Spleen (tissue), 7 donors: ENCODE data around the gene MYH14.

Experiments
- POLR2A ChIP-seq, 3 donors: fragments of 450-650 bp; IDR thresholded peaks; one replicate each; pipeline ENCODE4 v1.5.1; 2017; ENCODE audit warnings: antibody characterized with exemption in 3 of 3, mild to moderate bottlenecking in 1 of 3
- POLR2AphosphoS5 ChIP-seq, 3 donors: sonication (generic); formaldehyde crosslinking; IDR thresholded peaks; one replicate each; pipeline ENCODE4 v1.5.1; 2017; ENCODE audit warnings: antibody characterized with exemption in 3 of 3
- TF ChIP-seq, protein P1 (sequence below), 11 experiments: fragments of 200-600 bp in 7 of 11; fragments of 450-650 bp in 4 of 11; sonication (generic) in 4 of 11; IDR thresholded peaks in 8 of 11; conservative IDR thresholded peaks in 3 of 11; 1 replicate in 7 of 11; 2 replicates in 4 of 11; pipeline versions ENCODE4 v1.4.0 to v1.8.0; 2016 to 2021; ENCODE audit warnings: antibody characterized with exemption in 11 of 11, inconsistent platforms in 4 of 11, mild to moderate bottlenecking in 1 of 11
- donor health status: DM: no; HTN: no; CAD: no; lungs with moderate emphysema.
- donor health status: DM: no; HTN: no; CAD: no.
- donor health status: DM: no; HTN: no; CAD: no.

DNA sequence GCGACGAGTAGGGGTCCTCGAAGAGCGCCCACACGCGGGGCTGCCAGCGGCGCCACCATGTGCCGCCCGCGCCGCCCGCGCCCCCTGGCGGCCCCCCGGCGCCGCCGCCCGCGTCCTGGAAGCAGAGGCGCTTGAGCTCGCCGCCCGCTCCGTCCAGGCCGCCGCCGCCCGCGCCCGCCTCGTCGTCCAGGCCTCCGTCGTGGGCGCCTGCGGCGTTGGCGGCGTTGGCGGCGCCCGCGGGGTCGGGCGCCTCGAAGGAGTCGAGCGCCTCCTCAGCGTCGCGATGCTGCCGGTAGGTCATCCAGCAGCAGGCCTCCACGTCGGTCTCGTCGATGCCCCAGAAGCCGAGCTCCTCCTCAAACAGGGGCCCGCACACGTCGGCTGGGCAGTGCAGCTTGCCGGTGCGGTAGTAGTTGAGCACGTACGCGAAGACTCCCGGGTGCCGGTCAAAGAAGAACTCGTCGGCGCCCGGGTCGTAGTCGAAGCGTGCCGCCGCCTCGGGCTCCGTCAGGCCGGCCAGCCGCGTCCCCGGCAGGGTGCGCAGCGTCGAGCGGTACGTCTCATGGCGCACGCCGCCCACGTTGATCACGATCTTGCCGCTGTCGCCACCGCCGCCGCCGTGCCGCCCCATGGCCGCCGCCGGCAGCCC is 124.9 kb downstream of the MYH14 start:
- TF ChIP-seq, protein P1, sequence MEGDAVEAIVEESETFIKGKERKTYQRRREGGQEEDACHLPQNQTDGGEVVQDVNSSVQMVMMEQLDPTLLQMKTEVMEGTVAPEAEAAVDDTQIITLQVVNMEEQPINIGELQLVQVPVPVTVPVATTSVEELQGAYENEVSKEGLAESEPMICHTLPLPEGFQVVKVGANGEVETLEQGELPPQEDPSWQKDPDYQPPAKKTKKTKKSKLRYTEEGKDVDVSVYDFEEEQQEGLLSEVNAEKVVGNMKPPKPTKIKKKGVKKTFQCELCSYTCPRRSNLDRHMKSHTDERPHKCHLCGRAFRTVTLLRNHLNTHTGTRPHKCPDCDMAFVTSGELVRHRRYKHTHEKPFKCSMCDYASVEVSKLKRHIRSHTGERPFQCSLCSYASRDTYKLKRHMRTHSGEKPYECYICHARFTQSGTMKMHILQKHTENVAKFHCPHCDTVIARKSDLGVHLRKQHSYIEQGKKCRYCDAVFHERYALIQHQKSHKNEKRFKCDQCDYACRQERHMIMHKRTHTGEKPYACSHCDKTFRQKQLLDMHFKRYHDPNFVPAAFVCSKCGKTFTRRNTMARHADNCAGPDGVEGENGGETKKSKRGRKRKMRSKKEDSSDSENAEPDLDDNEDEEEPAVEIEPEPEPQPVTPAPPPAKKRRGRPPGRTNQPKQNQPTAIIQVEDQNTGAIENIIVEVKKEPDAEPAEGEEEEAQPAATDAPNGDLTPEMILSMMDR (IDR thresholded peaks at IDR 0.05 in 8 of 11, conservative IDR thresholded peaks at IDR 0.05 in 3 of 11) = no peak
- TF ChIP-seq POLR2A (IDR thresholded peaks at IDR 0.05) = no peak
- no peak for TF ChIP-seq POLR2AphosphoS5 (IDR thresholded peaks at IDR 0.05)
